ENCODE measurements around the gene BRI3. TPM values are rescaled to one million over a fixed set of nuclear protein-coding genes. Genes with fewer than 3 reads are reported as not detected.
A peak's percentile ranks its signal among the peaks of the same experiment; 100 is the strongest.
"Not testable (repeated sequence)": the region's sequence is repeated elsewhere in the genome, so short reads cannot be mapped to it uniquely, and the experiment has no call there.

Gene BRI3
- total RNA-seq, 2 donors from 2014 or later = 48.2 to 52.6 TPM

DNA sequence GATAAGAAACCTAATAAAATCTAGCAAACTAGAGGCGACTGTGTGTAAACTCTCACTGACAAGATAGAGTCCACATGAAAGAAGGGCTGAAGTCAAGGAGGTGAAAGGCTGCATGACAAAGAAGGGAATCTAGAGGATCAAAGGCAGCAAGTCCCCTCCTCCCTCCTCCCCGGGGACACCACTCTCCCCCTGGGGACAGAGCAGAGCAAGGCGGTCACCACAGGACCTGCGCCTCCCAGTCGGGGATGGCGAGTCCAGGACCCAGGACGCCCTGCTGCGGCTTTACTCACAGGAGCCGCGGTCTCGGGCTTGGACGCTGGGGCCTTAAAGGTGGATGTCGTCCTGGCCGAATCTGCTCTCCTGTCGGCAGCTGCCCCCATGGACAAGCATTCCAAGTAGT is 22.4 kb downstream of the BRI3 start:
- Mint-ChIP-seq H3K4me1 (no peaks in the 10 kb centered on the region), H3K27ac (no peak overlapping the region), H3K27me3 (no peaks in the 10 kb centered on the region), H3K9me3 (no peaks in the 10 kb centered on the region), H3K36me3 (ENCODE audit: low read depth) (no peaks in the 10 kb centered on the region), H3K4me3 (no peak overlapping the region)
- ATAC-seq (replicated peaks) = no peak

DNA sequence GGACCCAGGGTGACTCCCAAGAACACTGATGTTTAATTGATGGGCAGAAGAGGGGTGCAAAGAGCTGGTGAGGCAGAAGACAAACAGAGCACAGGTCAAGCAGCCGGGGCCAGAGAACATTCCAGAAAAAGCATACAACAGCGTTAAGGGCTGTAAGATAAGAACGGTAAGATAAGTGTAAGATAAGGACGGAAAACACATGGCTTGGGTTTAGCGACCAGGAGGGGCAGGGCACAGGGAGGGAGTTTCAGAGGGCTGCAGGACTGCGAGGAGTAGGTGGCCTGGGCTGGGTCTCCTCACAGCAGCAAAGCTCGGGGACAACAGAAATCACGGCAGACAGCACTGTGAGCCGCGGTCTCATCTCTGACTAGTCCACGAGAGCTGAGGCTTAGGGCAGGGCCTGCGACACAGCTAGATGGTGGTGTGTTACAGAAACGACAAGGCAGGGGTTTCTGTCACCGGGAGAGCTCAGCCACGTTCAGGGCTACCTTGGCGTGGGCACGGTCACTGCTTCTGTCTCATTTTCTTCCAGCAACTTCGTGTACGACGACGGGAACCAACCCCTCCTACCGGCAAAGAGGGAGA is 24.6 kb downstream of the BRI3 start:
- no peaks in the 10 kb centered on the region for H3K4me1 Mint-ChIP-seq
- ATAC-seq (replicated peaks) = no peak
- H3K9me3 Mint-ChIP-seq = no peaks in the 10 kb centered on the region
- no peaks in the 10 kb centered on the region for H3K36me3 Mint-ChIP-seq (ENCODE audit: low read depth)
- H3K27ac Mint-ChIP-seq = no peak overlapping the region
- no peak overlapping the region for H3K4me3 Mint-ChIP-seq
- H3K27me3 Mint-ChIP-seq = no peaks in the 10 kb centered on the region

DNA sequence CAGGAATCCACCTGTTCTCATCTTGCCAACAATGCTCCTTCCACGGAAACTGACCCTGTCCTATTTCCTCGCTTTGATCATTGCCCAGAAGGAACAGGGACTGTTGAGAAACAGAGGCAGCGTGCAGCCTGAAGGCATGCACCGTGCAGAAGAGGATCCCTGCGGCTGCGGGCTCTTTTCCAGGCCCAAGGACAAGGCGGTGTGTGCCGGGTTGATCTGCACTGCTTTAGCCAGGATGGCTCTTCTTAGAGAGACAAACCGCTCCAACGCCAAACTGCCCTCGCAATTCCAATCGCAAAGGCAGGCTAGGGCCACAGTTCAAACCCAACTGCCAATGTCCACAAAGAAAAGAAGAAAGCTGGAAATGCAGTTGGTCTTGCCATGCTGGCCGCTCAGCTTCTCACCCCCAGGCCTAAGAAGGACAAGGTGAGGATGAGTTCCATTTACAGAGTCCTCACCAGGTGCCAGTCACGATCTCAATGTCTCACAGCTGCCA is 26.5 kb downstream of the BRI3 start:
- H3K27ac Mint-ChIP-seq = no peak overlapping the region
- ATAC-seq (replicated peaks) = no peak
- H3K27me3 Mint-ChIP-seq = no peaks in the 10 kb centered on the region
- H3K9me3 Mint-ChIP-seq = no peaks in the 10 kb centered on the region
- no peaks in the 10 kb centered on the region for H3K36me3 Mint-ChIP-seq (ENCODE audit: low read depth)
- H3K4me1 Mint-ChIP-seq = no peaks in the 10 kb centered on the region
- no peak overlapping the region for H3K4me3 Mint-ChIP-seq

DNA sequence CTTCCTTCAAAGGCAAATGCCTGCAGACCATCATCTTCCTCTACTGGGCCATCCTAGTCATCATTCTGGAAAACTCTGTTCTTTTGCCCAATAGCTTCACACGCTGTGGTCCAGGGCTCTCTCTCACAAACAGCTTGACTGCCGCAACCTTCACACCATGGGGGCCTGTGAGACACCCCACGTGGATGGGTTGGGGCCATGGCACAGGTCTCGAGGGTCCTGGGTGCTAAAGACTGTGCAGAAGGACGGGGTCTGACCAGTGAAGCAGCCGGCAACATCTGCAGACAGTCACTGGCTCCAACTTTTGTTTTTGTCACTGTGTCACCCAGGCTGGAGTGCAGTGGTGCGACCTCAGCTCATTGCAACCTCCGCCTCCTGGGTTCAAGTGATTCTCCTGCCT is 28.1 kb downstream of the BRI3 start:
- Mint-ChIP-seq H3K4me3 (no peak overlapping the region), H3K27me3 (no peaks in the 10 kb centered on the region), H3K27ac (no peak overlapping the region), H3K4me1 (no peaks in the 10 kb centered on the region), H3K9me3 (no peaks in the 10 kb centered on the region), H3K36me3 (ENCODE audit: low read depth) (no peaks in the 10 kb centered on the region)
- no peak for ATAC-seq (replicated peaks)

DNA sequence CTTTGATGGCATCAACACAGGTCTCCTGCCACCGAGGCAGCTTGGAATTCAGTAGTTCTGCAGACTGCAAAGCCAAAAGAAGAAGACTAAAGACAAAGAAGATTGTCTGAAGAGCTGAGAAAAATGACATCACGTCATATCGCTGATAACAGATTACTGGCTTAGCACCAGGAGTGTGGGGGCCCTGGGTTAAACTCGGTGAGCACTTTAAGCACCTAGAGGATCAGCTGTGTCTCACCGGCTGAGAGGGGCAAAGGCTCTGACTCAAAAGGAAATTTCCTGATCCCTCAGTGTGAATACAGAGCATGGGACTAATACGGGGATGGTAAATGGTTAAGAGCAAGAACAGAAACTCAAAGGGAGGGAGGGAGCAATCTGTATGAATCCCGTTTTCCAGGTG is 30.7 kb downstream of the BRI3 start:
- Mint-ChIP-seq H3K9me3 (no peaks in the 10 kb centered on the region), H3K4me3 (no peak overlapping the region), H3K27me3 (no peaks in the 10 kb centered on the region), H3K27ac (no peak overlapping the region), H3K4me1 (no peaks in the 10 kb centered on the region), H3K36me3 (ENCODE audit: low read depth) (no peaks in the 10 kb centered on the region)
- ATAC-seq (replicated peaks) = no peak

DNA sequence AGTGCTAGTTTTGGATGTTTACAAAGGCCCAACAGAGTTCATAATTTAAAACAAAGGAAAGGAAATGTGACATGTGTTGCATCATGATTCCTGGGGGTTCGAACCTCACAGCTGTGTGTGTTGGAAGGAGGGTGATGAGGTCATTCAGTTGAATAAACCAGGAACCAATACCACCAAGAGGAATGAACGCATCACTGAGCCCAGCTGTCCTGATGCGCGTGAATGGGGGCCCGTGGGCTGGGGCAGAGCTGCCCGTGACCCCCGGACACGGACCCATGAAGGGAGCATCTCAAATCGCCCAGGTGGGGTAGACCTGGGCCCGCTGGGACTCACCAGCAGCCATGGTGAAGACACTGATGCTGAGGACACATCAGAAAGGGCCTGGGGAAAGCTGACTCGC is 33.0 kb downstream of the BRI3 start:
- no peak for ATAC-seq (replicated peaks)
- Mint-ChIP-seq H3K27ac (no peak overlapping the region), H3K9me3 (no peaks in the 10 kb centered on the region), H3K4me3 (no peak overlapping the region), H3K27me3 (no peaks in the 10 kb centered on the region), H3K4me1 (no peaks in the 10 kb centered on the region), H3K36me3 (ENCODE audit: low read depth) (no peaks in the 10 kb centered on the region)

DNA sequence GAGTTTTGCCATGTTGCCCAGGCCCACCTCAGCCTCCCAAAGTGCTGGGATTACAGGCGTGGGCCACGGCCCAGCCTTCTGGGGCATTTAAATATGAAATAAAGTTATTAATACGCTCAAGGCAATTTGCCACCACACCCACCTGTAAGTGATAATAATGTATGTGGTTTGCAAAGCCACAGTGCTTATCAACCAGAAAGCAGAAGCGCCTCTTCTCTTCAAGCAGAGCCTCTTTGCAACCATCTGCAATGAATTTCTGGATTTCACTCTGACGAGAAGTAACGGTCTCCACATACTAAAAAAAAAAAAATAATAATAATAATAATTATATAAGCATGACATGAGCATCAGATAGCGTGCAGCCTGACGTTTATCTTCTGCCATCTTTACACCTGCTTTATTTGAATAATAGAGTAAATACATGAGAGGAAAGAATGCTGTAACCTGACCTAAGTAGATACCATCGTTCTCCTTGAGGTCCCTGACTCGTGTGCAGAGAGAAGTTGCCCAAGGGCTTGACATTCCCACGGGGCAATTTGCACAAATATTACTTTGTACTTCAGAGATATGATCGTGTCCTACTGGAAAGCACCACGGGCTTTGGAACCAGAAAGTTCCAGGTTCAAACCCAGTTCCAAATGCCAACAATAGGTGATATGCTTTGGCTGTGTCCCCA is 34.0 kb downstream of the BRI3 start:
- Mint-ChIP-seq H3K9me3 (no peaks in the 10 kb centered on the region), H3K27ac (no peak overlapping the region), H3K27me3 (no peaks in the 10 kb centered on the region), H3K4me1 (no peaks in the 10 kb centered on the region), H3K4me3 (no peak overlapping the region), H3K36me3 (ENCODE audit: low read depth) (no peaks in the 10 kb centered on the region)
- no peak for ATAC-seq (replicated peaks)

DNA sequence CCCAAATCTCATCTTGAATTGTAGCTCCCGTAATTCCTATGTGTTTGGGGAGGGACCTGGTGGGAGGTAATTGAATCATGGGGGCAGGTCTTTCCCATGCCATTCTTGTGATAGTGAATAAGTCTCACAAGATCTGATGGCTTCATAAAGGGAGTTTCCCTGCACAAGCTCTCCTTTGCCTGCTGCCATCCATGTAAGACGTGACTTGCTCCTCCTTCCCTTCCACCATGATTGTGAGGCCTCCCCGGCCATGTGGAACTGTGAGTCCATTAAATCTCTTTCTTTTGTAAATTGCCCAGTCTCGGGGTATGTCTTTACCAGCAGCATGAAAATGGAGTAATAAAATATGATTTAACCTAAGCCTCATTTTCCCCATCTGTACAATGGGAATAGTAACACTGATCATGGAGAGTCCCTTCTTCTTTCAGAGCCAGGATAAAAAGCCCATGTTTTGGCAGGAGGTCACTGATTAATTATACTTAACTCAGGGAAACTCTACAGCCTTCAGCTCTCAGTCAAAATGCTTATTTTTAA is 34.6 kb downstream of the BRI3 start:
- not testable (repeated sequence) for H3K4me3 Mint-ChIP-seq; H3K4me1 Mint-ChIP-seq; H3K27me3 Mint-ChIP-seq; H3K27ac Mint-ChIP-seq; H3K36me3 Mint-ChIP-seq (ENCODE audit: low read depth); ATAC-seq (replicated peaks); H3K9me3 Mint-ChIP-seq

DNA sequence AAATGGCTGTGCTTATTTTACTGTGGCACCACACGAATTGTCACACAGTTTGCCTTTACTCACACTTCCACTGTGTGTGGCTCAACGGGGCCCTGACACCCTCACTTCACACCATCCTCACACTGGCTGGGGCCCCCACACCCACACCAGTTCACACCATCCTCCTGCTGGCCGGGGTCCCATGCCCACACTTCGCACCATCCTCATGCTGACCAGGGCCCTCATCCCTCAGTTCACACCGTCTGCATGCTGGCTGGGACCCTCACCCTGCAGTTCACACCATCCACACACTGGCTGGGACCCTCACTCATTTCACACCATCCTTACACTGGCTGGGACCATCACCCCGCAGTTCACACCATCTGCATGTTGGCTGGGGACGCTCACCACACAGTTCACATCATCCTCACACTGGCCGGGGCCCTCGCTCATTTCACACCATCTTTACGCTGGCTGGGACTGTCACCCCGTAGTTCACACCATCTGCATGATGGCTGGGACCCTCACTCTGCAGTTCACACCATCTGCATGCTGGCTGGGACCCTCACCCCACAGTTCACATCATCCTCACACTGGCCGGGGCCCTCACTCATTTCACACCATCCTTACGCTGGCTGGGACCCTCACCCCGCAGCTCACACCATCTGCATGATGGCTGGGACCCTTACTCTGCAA is 36.0 kb downstream of the BRI3 start:
- no peak overlapping the region for H3K27ac Mint-ChIP-seq
- no peak for ATAC-seq (replicated peaks)

DNA sequence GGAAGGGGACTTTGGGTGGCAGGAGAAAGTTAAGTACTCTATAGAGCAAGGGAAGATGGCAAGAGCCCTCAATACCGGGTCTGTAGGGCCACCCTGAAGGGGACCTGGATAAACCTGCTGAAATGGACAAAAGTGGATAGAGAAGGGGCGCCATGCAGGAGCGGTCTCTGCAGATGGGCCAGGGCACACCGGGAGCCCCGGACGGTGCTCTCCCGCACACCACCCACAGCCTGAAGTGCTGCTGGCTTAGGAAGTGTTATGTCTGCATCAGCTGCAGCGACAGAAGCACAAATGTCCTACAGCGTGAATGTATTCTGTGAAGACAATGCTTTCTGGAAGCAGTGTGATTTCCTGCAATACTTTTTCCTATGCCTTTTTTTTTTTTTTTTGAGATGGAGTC is 37.7 kb downstream of the BRI3 start:
- Mint-ChIP-seq H3K27me3 (no peaks in the 10 kb centered on the region), H3K4me1 (no peaks in the 10 kb centered on the region), H3K4me3 (no peak overlapping the region), H3K36me3 (ENCODE audit: low read depth) (no peaks in the 10 kb centered on the region), H3K9me3 (no peaks in the 10 kb centered on the region), H3K27ac (no peak overlapping the region)
- no peak for ATAC-seq (replicated peaks)

More for the DNA sequence above, 36.0 kb downstream of the BRI3 start:
- Mint-ChIP-seq H3K36me3 (ENCODE audit: low read depth) (no peaks in the 10 kb centered on the region), H3K4me1 (no peaks in the 10 kb centered on the region), H3K4me3 (no peak overlapping the region), H3K9me3 (no peaks in the 10 kb centered on the region), H3K27me3 (no peaks in the 10 kb centered on the region)

DNA sequence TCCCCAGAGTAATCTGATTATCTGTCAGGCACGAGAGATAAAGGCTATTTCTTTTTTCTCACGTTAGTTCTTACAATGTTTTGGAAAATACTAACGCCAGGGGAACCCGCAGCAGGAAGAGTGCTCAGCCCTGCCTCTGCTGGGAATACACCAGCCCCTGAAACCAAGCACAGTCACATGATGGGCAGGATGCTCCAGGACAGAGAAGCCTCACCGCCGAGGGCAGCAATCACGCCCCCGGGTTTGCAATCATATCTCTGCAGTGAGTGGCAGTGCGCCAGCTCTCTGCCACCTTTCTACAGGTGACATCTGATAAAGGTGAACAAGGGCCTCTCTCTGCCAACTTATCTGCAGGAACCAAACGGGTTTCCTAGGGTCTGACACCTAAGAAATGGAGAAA is 39.8 kb downstream of the BRI3 start:
- no peak overlapping the region for H3K27ac Mint-ChIP-seq
- H3K9me3 Mint-ChIP-seq = no peaks in the 10 kb centered on the region
- no peak overlapping the region for H3K4me3 Mint-ChIP-seq
- no peaks in the 10 kb centered on the region for H3K36me3 Mint-ChIP-seq (ENCODE audit: low read depth)
- no peaks in the 10 kb centered on the region for H3K27me3 Mint-ChIP-seq
- no peak for ATAC-seq (replicated peaks)
- no peaks in the 10 kb centered on the region for H3K4me1 Mint-ChIP-seq

DNA sequence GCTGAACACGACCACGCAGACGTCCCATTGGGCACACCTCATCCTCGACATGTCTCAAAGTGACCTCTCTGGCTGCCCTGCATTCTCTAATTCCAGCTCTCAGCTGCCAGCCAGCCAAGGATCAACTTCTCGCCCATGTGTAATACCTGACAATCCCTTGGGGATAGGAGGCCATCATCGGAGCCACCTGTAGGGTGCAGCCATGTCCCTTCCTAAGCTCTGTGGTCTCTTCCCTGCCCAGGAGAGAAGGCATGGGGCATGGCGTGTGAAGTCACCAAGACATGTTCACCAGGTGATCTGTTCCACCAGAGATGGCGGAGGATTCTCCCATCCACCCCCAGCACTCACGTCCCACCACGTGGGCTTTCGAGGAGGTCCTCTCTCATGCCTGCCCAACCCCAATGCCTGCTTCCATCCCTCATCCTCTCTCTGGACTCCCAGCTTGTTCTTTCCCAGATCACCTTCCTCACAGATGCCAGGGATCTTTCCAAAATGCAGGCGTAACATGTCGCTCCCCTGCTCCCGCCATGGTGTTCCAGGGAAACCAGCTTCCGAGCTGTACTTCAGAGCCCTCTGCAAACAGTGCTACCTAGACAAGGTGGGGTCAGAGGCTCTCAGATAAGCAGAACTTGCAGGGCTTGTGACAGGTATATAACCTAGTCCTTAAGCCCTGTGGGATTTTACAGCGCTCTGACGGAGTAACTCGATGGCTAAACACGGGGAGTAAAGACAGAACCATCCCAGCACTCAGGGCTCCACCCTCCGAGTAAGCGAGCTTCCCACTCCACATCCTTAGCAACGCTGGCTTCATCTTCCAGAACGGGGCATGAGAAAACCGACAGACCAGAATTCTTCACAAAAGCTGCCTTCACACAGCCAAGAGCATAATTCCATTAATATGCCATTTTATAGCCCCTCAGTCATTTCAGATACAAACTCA is 41.1 kb downstream of the BRI3 start:
- ATAC-seq (replicated peaks) = no peak
- Mint-ChIP-seq H3K27ac (no peak overlapping the region), H3K4me1 (no peaks in the 10 kb centered on the region), H3K4me3 (no peak overlapping the region), H3K36me3 (ENCODE audit: low read depth) (no peaks in the 10 kb centered on the region), H3K9me3 (no peaks in the 10 kb centered on the region), H3K27me3 (no peaks in the 10 kb centered on the region)

DNA sequence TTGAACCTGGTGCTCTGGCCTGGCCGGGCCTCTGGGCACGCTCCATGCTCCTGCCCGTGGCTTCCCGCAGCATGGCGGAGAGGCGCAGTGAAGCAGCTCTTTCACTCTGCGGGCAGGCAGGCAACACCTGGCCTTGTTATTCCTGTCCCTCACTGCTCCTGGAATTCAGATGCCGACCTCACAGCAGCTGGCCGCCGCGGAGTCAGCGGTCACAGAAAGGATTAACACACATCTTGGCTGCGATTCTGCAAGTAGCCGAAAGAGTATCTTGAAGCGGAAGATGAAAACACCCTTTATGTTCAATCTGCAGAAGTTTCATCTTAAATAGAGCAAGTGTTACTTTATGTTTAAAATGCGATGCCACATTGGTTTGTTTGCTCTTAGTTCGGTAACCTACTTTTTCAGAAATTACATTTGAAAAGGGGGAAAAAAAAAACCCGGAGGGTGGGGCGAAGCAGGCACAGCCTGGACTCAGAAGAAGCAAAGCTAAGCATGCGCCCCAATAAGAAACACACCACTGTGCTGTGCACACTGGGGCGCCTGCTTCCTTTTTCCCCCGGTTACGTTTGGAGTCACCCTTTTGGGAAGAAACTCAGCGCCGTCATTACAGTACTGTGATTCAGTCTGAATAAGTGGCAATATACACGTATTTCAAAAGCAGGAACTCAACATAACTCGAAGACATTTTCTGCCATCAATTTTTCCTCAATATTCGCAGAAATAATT is 42.3 kb downstream of the BRI3 start:
- H3K36me3 Mint-ChIP-seq (ENCODE audit: low read depth) = no peaks in the 10 kb centered on the region
- peak; percentile 50 for ATAC-seq (replicated peaks)
- H3K27ac Mint-ChIP-seq = no peak overlapping the region
- no peaks in the 10 kb centered on the region for H3K27me3 Mint-ChIP-seq
- H3K4me1 Mint-ChIP-seq = no peaks in the 10 kb centered on the region
- no peak overlapping the region for H3K4me3 Mint-ChIP-seq
- no peaks in the 10 kb centered on the region for H3K9me3 Mint-ChIP-seq

DNA sequence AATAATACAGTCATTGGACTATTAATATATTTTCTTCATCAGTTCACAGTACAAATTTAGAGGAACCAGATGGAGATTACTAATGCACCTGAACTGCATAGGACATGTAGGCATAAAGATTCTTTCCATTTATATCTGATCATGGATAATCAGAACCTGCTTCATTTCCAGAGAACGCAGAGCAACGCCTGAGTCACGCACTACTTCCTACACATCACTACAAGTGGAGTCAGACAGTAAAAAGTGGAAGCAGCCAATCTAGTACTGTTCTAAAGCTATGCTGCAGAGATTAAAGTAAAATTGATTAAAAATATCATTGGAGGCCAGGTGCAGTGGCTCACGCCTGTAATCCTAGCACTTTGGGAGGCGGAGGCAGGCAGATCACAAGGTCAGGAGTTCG is 43.3 kb downstream of the BRI3 start:
- ATAC-seq (replicated peaks) = no peak

More for the DNA sequence above, 43.3 kb downstream of the BRI3 start:
- H3K9me3 Mint-ChIP-seq = no peaks in the 10 kb centered on the region
- no peaks in the 10 kb centered on the region for H3K27me3 Mint-ChIP-seq
- H3K4me3 Mint-ChIP-seq = no peak overlapping the region
- no peaks in the 10 kb centered on the region for H3K36me3 Mint-ChIP-seq (ENCODE audit: low read depth)
- H3K4me1 Mint-ChIP-seq = no peaks in the 10 kb centered on the region
- H3K27ac Mint-ChIP-seq = no peak overlapping the region

Measured in activated T-helper 17 cell treated with anti-CD3 and anti-CD28 coated beads, Interleukin-2, amount 50 U/mL, for 72 hours (primary cell).